Medulla oblongata (tissue), 1 donor: ENCODE measurements around the gene MACF1.

Source experiments
- DNase-seq: peaks from one replicate; pipeline ENCODE4 v3.0.0-alpha.2; 2015; ENCODE audit errors: extremely low spot score

The MACF1 gene

DNA sequence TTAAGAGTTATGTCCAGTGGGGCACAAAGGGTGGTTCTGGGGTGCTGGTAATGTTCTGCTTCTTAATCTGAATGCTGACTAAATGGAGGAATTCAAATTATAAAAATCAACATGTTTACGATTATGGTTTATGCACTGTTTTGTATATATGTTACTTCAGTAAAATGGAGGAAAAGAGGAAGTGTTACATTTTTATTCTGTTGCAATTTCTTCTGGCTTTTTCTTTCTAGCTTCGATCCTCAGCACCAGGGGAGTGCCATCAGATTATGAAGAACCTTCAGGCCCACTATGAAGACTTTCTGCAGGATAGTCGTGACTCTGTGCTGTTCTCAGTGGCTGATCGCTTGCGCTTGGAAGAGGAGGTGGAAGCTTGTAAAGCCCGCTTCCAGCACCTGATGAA is 105.5 kb downstream of the MACF1 start:
- no peak for DNase-seq

DNA sequence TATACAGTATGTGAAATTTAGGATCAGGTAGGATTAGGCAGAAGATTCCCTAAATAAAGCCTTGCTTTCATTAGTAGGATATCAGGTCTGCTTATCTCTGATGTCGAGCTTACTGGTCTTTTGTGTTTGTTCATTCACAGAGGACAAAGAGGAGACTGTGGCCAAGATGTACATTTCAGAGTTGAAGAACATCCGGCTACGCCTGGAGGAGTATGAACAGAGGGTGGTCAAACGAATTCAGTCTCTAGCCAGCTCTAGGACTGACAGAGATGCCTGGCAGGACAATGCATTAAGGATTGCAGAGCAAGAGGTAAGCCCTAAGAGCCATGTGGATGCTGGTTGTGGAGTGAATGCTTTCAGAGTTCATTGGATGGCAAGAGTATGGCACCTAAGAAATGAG is 106.2 kb downstream of the MACF1 start:
- DNase-seq: no peak

DNA sequence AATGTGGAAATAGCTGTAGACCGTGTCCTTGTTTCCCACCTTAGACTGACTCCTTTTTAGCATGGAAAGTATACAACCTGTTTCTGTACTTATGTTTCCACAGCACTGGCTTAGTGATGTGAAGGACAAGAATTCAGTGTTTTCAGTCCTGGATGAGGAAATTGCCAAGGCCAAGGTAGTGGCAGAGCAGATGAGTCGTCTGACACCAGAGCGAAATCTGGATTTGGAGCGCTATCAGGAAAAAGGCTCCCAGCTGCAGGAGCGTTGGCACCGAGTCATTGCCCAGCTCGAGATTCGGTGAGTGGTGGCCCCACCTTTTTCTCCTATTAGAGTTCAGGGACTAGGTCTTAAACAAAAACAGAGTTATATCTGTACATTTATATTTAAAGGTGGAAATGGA is 112.6 kb downstream of the MACF1 start:
- no peak for DNase-seq

DNA sequence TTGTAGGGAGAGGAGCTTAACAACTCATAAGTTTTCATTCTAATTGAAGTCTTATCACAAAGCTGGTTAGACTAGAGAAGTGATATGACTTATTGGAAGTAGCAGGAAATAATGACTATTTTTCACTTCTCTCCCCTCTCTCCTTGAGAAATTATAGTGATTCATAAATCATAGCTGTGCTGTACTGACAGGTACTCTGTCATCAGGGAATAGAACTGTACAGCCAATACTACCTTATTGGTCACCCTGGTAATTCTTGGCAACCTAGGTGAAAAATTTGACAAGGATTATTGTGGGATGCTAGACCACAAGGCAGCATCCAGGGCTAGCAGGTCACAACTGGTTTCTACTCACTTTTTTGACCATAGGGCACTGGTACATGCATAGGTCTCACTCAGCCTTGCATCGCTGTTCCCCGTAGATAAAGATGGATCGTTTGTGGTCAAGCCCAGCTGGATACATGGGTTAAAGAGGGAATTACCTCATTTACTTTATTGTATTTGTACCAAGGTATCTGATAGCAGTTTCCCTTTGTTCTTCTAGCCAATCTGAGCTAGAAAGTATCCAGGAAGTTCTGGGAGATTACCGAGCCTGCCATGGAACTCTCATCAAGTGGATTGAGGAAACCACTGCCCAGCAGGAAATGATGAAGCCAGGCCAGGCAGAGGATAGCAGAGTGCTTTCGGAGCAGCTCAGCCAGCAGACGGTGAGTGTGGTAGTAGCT is 113.6 kb downstream of the MACF1 start:
- DNase-seq: no peak

DNA sequence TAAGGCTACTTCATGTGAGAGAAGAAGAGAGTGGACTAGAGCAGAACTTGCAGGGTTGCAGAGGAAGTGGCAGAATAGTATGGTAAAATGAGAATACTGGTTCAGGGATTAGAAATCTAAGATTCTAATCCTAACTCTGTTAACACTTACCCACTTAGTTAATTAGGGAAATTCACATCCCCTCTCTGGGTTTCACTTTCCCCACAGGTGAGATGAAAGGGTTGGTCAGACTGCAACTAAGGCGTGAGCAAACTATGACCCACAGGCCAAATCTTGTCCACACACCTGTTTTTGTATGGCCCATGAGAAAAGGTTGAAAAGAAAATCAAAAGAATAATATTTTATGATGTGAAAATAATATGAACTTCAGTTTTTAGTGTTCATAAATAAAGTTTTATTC is 117.5 kb downstream of the MACF1 start:
- DNase-seq: no peak

DNA sequence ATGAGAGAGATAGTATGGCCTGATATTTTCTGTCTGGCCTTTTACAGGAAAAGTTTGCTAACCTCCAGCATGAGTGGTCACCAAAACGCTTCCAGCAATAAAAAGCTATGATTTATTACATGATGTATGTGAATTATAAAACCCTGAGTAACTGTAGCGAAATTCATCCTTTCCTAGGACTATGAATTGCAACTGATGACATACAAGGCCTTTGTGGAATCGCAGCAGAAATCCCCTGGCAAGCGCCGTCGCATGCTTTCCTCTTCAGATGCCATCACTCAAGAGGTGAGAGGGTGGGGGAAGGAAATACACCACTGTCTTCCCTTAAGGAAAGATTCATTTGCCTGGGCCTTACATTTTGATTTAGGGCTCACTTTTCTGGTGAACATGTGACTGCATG is 117.9 kb downstream of the MACF1 start:
- no peak for DNase-seq

DNA sequence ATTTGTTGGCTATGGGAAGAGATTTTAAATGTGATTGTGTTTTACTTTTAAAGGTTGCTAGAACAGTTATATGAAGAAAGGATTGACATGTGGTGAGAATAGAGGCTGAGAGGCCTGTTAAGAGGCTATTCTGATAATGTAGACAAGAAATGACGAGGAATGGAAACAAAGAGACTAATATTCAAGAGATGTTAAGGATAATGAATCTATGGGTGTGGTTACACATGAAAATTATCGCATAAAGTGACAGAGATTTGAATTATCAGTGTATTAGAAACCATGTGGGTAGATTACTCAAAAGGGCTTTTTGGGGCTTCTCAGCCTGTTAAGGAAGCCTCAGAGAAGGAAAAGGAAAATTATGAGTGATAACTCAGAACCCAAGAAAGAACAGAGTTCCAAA is 120.4 kb downstream of the MACF1 start:
- DNase-seq: no peak

DNA sequence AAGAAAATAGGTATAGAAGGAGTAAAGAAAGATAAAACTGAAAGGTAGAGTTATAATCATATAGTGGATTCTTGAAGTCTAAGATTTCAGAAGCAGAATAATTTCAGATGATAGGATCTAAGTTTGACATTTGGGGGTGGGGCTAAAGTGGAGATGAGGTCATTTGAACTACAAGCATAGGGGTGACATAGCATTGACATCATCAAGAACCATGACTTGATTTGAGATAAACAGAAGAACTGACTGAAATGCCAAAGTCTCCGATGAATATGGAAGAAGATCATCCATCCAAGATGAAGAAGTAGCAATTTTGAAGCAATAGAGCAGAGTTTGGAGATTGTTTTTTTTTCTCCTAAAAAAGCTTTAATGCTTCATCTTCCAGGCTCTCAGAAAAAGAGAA is 122.3 kb downstream of the MACF1 start:
- DNase-seq: no peak

DNA sequence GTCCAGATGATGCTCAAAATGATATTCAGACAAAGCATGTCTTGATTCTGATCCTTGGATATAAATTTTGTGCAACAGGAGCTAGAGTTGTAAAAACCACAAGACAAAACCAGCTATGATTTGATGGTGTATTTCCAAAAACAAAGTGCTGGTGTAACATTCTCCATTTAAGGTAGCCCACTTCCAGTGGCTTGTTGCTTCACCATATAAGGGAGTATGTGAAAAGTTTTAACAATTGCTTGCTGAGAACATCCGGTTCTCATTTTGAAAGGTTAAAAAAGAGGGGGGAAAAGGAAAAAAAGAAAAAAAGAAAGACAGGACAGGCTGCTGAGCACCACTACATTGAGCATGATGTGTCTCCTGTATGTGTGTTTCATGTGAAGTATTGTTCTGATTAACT is 123.6 kb downstream of the MACF1 start:
- DNase-seq: no peak

DNA sequence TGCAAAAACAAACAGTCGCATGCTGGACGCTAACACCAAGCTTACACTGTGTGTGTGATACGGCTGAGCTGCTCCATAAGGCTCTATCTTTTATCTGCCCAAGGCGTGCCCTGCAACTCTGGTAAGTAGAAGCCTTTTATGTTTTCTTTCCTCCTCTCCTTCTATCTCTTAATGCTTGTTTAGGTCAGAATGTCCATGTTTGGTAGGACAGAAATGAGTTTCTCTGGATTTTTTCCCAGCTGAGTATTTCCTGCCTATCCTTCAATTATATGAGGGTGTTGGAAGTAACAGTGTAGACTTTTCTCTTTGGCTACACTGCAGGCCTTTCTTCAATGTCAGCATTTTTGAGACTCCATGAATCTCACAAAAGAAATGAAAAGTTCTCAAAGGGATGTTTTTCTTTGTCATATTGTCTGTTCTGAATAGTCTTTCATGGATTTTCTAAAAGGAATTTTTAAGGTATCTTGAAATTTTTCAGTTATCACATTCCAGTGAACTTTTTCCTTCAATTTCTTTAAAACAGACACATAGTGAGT is 124.2 kb downstream of the MACF1 start:
- no peak for DNase-seq

DNA sequence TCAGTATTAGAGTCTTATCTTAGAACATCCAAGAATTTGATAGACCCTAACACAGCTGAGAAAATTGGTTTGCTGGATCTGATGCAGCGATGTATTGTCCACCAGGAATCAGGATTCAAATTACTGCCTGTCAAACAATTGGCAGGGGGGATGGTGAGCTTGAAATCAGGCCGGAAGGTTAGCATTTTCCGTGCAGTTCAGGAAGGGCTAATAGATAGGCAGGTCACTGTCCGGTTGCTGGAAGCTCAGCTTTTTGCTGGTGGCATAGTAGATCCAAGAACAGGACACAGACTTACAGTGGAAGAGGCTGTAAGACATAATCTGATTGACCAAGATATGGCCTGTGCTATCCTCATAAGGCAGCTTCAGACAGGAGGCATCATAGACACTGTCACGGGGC is 127.2 kb downstream of the MACF1 start:
- no peak for DNase-seq

DNA sequence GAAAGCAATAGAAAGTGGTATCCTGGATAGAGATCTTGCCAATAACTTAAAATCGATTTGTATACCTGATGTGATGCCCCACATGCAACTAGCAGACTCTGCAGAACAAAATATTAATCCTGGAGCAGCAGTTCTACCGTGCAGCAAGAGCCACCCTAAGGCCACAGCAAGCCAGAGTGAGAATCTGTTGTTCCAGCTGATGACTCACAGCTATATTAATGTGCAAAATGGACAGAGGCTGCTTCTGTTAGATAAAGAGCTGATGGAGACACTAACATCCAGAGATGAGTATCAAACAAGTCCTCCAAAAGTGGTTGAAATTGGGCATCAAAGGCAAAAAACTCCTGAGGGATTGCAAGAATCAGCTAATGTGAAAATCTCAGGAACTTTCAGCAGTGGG is 127.8 kb downstream of the MACF1 start:
- peak; percentile 44 for DNase-seq

DNA sequence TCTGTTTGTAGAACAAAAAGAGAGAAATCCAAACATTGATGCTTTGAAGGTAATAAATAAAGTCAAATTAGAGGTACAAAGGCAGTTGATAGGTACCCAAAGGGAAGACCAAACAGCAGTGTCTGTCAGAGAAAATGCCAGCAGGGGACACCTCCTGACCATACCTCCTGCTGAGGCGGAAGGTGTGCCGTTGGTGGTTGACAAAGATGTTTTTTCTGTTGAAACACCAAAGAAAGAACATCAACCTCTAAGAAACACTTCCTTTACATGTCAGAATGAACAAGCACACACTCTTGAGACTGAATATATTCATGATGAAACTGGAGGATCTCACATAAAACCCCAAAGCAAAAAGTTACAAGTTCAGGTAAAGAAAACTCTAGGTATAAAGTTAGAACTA is 128.3 kb downstream of the MACF1 start:
- no peak for DNase-seq

DNA sequence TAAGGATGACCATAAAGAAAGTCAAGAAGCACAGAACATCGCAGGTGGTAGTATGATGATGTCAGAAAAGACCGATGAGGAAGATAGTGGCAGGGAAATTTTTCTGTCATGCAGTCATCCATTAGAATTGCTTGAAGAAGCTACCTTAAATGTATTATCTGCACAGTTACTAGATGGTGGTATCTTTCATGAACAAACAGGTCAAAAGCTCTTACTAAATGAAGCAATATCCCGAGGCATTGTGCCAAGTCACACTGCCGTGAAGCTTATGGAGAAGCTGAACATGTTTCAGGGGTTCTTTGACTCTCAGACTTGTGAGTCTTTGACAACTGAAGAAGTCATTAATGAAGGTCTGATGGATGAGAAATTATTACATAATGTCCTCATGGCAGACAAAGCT is 128.8 kb downstream of the MACF1 start:
- peak; percentile 35 for DNase-seq

DNA sequence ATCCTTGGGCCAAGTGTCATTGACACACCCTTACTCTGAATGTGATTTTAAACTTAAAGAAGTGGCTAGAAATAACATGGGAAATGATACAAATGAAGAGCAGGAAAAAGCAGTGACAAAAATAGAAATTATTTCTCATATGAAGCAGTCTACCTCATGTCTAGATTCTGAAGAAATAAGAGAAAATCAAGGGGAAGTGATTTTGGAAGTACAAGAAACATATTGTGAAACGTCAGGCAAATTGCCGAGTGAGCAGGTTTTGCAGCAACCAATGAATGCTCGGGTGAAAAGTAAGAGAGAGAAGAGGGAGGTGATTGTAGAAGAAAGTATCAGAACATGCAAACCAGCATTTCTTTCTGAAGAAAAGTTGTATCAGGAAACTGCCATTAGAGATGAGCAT is 130.7 kb downstream of the MACF1 start:
- DNase-seq: peak; percentile 39

DNA sequence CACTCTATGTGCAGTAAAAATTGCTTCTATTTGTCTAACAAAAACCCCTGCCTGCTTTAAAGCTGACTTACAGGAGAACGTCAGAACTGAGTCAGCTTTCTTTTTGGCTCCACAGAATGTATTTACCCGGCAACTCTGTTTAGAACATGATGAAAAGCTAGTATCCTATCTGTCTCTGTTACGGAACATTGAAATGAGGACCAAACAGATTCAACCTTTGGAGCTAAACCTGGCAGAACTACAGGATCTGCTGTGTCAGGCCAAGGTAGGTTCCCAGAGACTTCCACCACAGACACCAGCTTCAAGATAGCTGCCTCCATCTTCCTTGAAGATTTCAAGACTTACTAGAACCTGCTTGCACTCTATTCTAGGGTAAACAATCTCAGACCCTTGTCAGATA is 132.6 kb downstream of the MACF1 start:
- no peak for DNase-seq

DNA sequence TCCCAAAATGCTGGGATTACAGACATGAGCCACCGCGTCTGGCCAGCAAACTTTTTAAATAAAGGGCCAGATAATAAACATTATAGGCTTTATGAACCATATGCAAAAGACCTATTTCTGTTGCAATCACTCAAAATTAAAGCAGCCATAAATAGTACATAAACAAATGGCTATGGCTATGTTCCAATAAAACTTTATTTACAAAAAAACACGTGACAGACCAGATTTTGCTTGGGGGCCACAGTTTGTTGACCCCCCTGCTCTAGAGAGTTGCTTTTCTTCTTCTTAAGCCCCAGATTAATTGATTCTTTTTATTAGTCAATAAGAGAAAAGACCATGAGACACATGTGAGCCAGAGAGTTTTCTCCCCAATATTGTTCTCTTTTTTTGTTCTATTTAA is 138.3 kb downstream of the MACF1 start:
- no peak for DNase-seq

DNA sequence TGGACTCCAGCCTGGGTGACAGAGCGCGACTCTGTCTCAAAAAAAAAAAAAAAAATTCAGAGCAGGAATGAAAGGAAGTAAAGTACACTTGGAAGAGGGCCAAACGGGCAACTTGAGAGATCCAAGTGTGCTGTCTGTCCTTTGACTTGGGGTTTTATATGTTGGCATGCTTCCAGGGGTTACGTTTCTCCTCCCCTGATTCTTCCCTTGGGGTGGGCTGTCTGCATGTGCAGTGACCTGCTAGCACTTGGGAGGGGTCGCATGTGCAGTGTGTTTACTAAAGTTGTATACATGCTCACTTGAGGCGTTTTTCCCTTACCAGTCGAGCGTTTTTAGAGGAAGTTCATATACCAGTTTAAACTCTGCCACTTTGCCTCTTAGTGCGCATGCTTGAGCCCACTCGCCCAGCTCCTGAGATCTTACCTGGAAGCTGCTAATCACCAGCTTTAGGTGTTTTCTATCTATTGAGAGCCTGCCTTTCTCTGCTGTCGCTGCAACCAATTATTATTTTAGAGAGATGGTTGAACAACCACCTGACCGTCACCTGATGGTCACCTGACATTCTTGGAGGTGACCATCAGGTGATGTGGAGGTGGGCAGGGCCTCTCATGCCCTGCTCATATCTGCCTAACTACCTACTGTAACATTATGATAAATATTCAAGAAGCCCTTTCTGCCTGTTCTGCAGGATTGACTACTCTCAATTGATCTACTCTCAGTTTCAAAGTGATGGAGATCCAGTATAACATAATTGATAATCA is 140.1 kb downstream of the MACF1 start:
- no peak for DNase-seq

DNA sequence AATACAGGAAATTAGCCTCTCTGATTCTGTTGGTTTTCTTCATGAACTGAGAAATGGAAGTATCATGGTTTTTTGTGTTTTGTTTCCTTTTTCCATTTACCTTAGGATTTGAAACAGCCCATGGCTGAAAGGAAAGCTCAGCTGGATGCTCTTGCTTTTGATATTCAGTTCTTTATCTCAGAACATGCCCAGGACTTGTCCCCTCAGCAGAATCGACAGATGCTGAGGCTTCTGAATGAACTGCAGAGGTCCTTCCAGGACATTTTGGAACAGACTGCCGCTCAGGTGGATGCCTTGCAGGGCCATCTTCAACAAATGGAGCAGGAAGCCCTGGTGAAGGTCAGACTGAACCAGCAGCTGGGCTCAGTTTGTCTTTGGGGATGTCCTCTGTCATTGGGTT is 142.4 kb downstream of the MACF1 start:
- DNase-seq: no peak

DNA sequence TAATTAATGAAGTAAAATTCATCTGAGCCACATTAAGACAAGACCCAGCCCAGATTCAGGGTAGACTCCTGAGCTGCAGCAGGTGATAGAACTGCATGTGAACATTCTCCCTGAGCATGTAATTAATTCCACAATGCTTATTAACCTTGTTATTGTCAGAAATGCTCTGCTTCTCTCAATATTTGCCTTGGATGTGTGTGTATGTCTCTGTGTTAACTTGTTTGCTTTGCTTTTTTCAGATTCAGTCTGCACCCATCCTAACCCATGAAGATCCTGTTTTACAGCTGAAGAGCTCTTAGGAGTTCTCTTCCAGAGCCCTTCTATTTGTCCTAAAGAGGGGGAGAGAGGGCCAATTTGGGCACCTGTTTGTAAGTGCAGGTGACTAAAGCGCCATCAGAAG is 143.8 kb downstream of the MACF1 start:
- no peak for DNase-seq

DNA sequence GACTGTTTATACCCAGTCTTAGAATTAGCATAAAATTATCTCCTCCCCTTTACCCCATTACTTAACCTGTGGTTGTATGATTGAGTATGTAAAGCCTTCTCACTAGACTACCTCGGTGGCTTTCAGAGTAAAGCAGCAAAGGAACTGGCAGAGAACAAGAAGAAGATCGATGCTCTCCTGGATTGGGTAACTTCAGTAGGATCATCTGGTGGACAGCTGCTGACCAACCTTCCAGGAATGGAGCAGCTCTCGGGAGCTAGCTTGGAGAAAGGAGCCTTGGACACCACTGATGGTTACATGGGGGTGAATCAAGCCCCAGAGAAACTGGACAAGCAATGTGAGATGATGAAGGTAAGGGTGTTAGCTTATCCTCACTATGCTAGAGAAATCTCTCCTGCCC is 148.4 kb downstream of the MACF1 start:
- no peak for DNase-seq

DNA sequence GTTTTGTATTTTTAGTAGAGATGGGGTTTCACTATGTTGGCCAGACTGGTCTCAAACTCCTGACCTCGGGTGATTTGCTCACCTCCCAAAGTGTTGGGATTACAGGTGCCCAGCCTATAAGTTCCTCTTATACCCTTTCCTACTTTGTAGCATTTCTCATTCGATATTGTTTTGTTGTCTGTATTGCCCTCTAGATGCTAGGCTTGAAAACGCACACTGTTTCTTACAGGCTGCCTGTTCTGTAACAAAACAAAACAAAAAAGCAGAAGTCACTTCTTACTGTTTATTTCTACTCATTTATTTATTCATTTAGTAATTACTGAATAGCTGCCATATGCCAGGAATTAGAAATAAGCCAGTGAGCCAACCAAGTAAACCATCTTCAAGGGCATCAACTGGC is 150.1 kb downstream of the MACF1 start:
- peak; percentile 31 for DNase-seq

DNA sequence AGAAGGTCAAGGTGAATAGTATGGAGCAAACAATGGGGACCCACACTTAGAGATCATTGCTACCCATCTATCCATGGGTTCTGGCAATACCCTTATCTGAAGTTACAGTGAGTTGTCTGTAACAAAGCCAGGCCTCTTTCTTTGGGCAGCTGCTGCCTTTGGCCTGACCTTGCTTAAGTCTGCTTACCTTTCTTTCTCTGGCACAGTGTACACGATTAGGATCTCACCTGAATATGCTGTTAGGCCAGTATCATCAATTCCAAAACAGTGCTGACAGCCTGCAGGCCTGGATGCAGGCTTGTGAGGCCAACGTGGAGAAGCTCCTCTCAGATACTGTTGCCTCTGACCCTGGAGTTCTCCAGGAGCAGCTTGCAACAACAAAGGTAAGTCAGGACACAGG is 154.0 kb downstream of the MACF1 start:
- DNase-seq: no peak
